K562 (cell line): ENCODE measurements around the gene YES1. TPM values are rescaled to one million over a fixed set of nuclear protein-coding genes. Genes with fewer than 3 reads are reported as not detected.

Experiments
- BRD9 ChIP-seq: fragments of 450-650 bp; IDR thresholded peaks from 2 replicates; pipeline ENCODE4 v1.6.1; 2018; ENCODE audit warnings: low read depth; ENCODE audit not compliant: partially characterized antibody
- ESRRA ChIP-seq: fragments of 450-650 bp; IDR thresholded peaks from 2 replicates; pipeline ENCODE4 v1.6.1; 2014; ENCODE audit warnings: low read depth, mild to moderate bottlenecking, moderate library complexity, borderline replicate concordance
- FOXJ3 ChIP-seq: sonication (generic); formaldehyde crosslinking; IDR thresholded peaks from 2 replicates; pipeline ENCODE4 v1.4.0; 2020; ENCODE audit warnings: mild to moderate bottlenecking, missing genetic modification reagents
- HDAC1 ChIP-seq, 2 experiments: fragments of 450-650 bp; IDR thresholded peaks; 2 replicates each; pipeline ENCODE4 v1.6.1; 2016 to 2017; ENCODE audit warnings: inconsistent platforms in 1 of 2, mild to moderate bottlenecking in 1 of 2, moderate library complexity in 1 of 2
- HDAC3 ChIP-seq: fragments of 450-650 bp; IDR thresholded peaks from 2 replicates; pipeline ENCODE4 v1.6.1; 2018; ENCODE audit warnings: borderline replicate concordance, mild to moderate bottlenecking, moderate library complexity; ENCODE audit not compliant: partially characterized antibody
- JUND ChIP-seq, 2 experiments: IDR thresholded peaks; 2 replicates in 1 of 2; 3 replicates in 1 of 2; pipeline ENCODE4 v1.6.1; 2011; ENCODE audit warnings: borderline replicate concordance in 2 of 2, low read depth in 2 of 2, low read length in 2 of 2, improper control_type of control experiment in 1 of 2, missing biosample characterization in 1 of 2, missing genetic modification characterization in 1 of 2, missing genetic modification reagents in 1 of 2
- KAT7 ChIP-seq: sonication (generic); formaldehyde crosslinking; IDR thresholded peaks from 2 replicates; pipeline ENCODE4 v1.8.0; 2022; ENCODE audit warnings: missing genetic modification reagents, mild to moderate bottlenecking, borderline replicate concordance
- MAFK ChIP-seq: IDR thresholded peaks from 2 replicates; pipeline ENCODE4 v1.6.1; 2011; ENCODE audit warnings: low read length, improper control_type of control experiment
- MNT ChIP-seq, 2 experiments: fragments of 450-650 bp; conservative IDR thresholded peaks; 2 replicates each; pipeline ENCODE4 v1.6.1; 2017; ENCODE audit warnings: mild to moderate bottlenecking in 2 of 2, moderate library complexity in 2 of 2
- NBN ChIP-seq: fragments of 450-650 bp; IDR thresholded peaks from 2 replicates; pipeline ENCODE4 v1.6.1; 2016; ENCODE audit warnings: low read depth, mild to moderate bottlenecking
- NR2C2 ChIP-seq, 2 experiments: fragments of 200-800 bp in 1 of 2; sonication (Bioruptor generic) in 1 of 2; sonication (generic) in 1 of 2; formaldehyde crosslinking in 1 of 2; IDR thresholded peaks; 2 replicates each; pipeline versions ENCODE4 v1.6.1 to v1.8.0; 2016 to 2022; ENCODE audit warnings: mild to moderate bottlenecking in 1 of 2, missing compliant biosample characterization in 1 of 2, missing genetic modification characterization in 1 of 2, missing genetic modification reagents in 1 of 2
- SMC3 ChIP-seq: conservative IDR thresholded peaks from 2 replicates; pipeline ENCODE4 v1.6.1; 2011; ENCODE audit warnings: low read depth, low read length, improper control_type of control experiment; ENCODE audit not compliant: insufficient read depth
- SP1 ChIP-seq: sonication (generic); formaldehyde crosslinking; IDR thresholded peaks from 2 replicates; pipeline ENCODE4 v1.8.1; 2022; ENCODE audit warnings: mild to moderate bottlenecking, missing genetic modification reagents
- TAF1 ChIP-seq: IDR thresholded peaks from 2 replicates; pipeline ENCODE4 v1.6.1; 2011; ENCODE audit warnings: mild to moderate bottlenecking, low read length, moderate library complexity; ENCODE audit not compliant: insufficient read depth, control insufficient read depth, severe bottlenecking; ENCODE audit errors: extremely low read depth
- TBL1XR1 ChIP-seq, 2 experiments: IDR thresholded peaks; 2 replicates each; pipeline ENCODE4 v1.6.1; 2012; ENCODE audit warnings: improper control_type of control experiment in 2 of 2, low read length in 2 of 2, mild to moderate bottlenecking in 1 of 2
- XRCC5 ChIP-seq: fragments of 200-400 bp; formaldehyde crosslinking; IDR thresholded peaks from 2 replicates; pipeline ENCODE4 v1.6.1; 2017; ENCODE audit warnings: low read depth, mild to moderate bottlenecking, low read length
- YY1 ChIP-seq, 3 experiments: IDR thresholded peaks; 2 replicates each; pipeline ENCODE4 v1.6.1; 2011; ENCODE audit warnings: low read length in 2 of 3, mild to moderate bottlenecking in 2 of 3, moderate library complexity in 2 of 3, borderline replicate concordance in 1 of 3, control low read depth in 1 of 3, low read depth in 1 of 3; ENCODE audit not compliant: insufficient read depth in 3 of 3, insufficient replicate concordance in 2 of 3, control insufficient read depth in 1 of 3, insufficient read length in 1 of 3; ENCODE audit errors: extremely low read depth in 1 of 3
- ZBTB2 ChIP-seq: fragments of 450-650 bp; IDR thresholded peaks from 2 replicates; pipeline ENCODE4 v1.6.1; 2016; ENCODE audit warnings: antibody characterized with exemption
- ZNF639 ChIP-seq, 2 experiments: fragments of 200-800 bp in 1 of 2; sonication (Bioruptor generic) in 1 of 2; sonication (generic) in 1 of 2; formaldehyde crosslinking in 1 of 2; IDR thresholded peaks in 1 of 2; conservative IDR thresholded peaks in 1 of 2; 2 replicates each; pipeline versions ENCODE4 v1.5.0 to v1.6.1; 2016 to 2020; ENCODE audit warnings: missing compliant biosample characterization in 1 of 2, missing genetic modification characterization in 1 of 2, missing genetic modification reagents in 1 of 2
- polyA plus RNA-seq, 8 experiments: library from polyadenylated mRNA; depleted of rRNA in 4 of 8; stranded (reverse) in 5 of 8; unstranded in 3 of 8; fragments of >200 nt; fragmentation: Nextera tagmentation in 2 of 8; fragmentation: Illumina TruSeq in 1 of 8; extraction: Ambion mirVana in 2 of 8; extraction: Trizol in 1 of 8; gene quantifications; 2 replicates each; pipeline versions ENCODE4 v1.2.1 to v1.2.3, GENCODE V29; 2011 to 2014; ENCODE audit warnings: inconsistent platforms in 1 of 8, missing spikeins in 1 of 8
- total RNA-seq, 7 experiments: library from RNA; depleted of rRNA in 6 of 7; stranded (reverse); fragments of >200 nt in 6 of 7; fragmentation: Illumina TruSeq in 2 of 7; extraction: Trizol in 2 of 7; gene quantifications; 2 replicates each; pipeline versions ENCODE4 v1.2.1 to v1.2.3, GENCODE V29; 2011 to 2021; ENCODE audit warnings: low replicate concordance in 1 of 7

The YES1 gene
- total and polyA plus RNA-seq, 9 of the 15 experiments (the other 6 are each of a cell fraction or from before 2014, with no cell fraction given) = 37.2 to 115 (median 77.7) TPM

- TF ChIP-seq ZNF639 (CRISPR knock-in tag; conservative IDR thresholded peaks at IDR 0.05 in 1 of 2, IDR thresholded peaks at IDR 0.05 in 1 of 2) (peak in 1 of 2 experiments; percentile 52; a peak in 1 of 4 replicates), XRCC5 (peak; percentile 51; the same call in 1 of the 2 replicates), HDAC3 (peak; percentile 29), ZBTB2 (peak; percentile 52; the same call in 1 of the 2 replicates), NBN (no peak), KAT7 (peak; percentile 77; the same call in 1 of the 2 replicates), ESRRA (0 out of 2 replicates have a peak, but pooled peaks have one; percentile 15), HDAC1 (IDR thresholded peaks at IDR 0.05) (0 out of 4 replicates have a peak, but pooled peaks of 1 of the 2 experiments have one; percentile 23), TAF1 (peak; percentile 64), FOXJ3 (no peak), BRD9 (peak; percentile 80), TBL1XR1 (IDR thresholded peaks at IDR 0.05; ENCODE audit: low read length in 2 of 2) (0 out of 4 replicates have a peak, but pooled peaks of 1 of the 2 experiments have one; percentile 41), YY1 (IDR thresholded peaks at IDR 0.05; ENCODE audit: borderline replicate concordance in 1 of 3, control insufficient read depth in 1 of 3, extremely low read depth in 1 of 3, insufficient read depth in 3 of 3, insufficient read length in 1 of 3, insufficient replicate concordance in 2 of 3, low read depth in 1 of 3, low read length in 2 of 3) (peak in 2 of 3 experiments; percentile 17 to 53), NR2C2 (CRISPR knock-in tag; IDR thresholded peaks at IDR 0.05) (no peak), NR2C2 (tag; IDR thresholded peaks at IDR 0.05) (peak; percentile 8; the same call in 1 of the 2 replicates), MNT (conservative IDR thresholded peaks at IDR 0.05) (peak in 1 of 2 experiments; percentile 27; a peak in 1 of 4 replicates), MAFK (peak; percentile 15; the same call in 1 of the 2 replicates), JUND (IDR thresholded peaks at IDR 0.05; ENCODE audit: borderline replicate concordance, low read depth, low read length) (0 out of 2 replicates have a peak, but pooled peaks have one; percentile 14), JUND (tag; IDR thresholded peaks at IDR 0.05; ENCODE audit: borderline replicate concordance, low read depth, low read length) (peak; percentile 68; the same call in 2 of the 3 replicates), SMC3 (peak; percentile 96), SP1 (CRISPR knock-in tag) (peak; percentile 53; the same call in 1 of the 2 replicates)
Measured at GRCh38 chr18:839224-840022, 27.4 kb upstream of the YES1 start (continued).
